K562 (cell line): ENCODE results near the gene MXRA7. TPM values are rescaled to one million over a fixed set of nuclear protein-coding genes. Genes with fewer than 3 reads are reported as not detected.

Experiments
- DLX4 ChIP-seq: fragments of 250-450 bp; sonication (Bioruptor Pico); IDR thresholded peaks from 2 replicates; pipeline ENCODE4 v1.6.1; 2021; ENCODE audit warnings: mild to moderate bottlenecking
- ETS1 ChIP-seq: conservative IDR thresholded peaks from 2 replicates; pipeline ENCODE4 v1.6.1; 2011; ENCODE audit warnings: low read depth, mild to moderate bottlenecking, low read length; ENCODE audit not compliant: control insufficient read depth
- HMGN3 ChIP-seq: IDR thresholded peaks from 2 replicates; pipeline ENCODE4 v1.6.1; 2011; ENCODE audit warnings: borderline replicate concordance, low read depth, mild to moderate bottlenecking, mixed read lengths, low read length; ENCODE audit not compliant: insufficient read length; ENCODE audit errors: extremely low read depth
- HNRNPH1 ChIP-seq: fragments of 200-400 bp; formaldehyde crosslinking; optimal IDR thresholded peaks from 2 replicates; pipeline ENCODE3; 2017; ENCODE audit warnings: low read depth, mild to moderate bottlenecking, low read length, moderate library complexity
- MAZ ChIP-seq, 2 experiments: fragments of 450-650 bp in 1 of 2; sonication (generic) in 1 of 2; formaldehyde crosslinking; IDR thresholded peaks in 1 of 2; conservative IDR thresholded peaks in 1 of 2; 2 replicates each; pipeline versions ENCODE4 v1.4.0 to v1.5.0; 2020; ENCODE audit warnings: mild to moderate bottlenecking in 1 of 2, missing genetic modification reagents in 1 of 2
- MCM3 ChIP-seq: fragments of 450-650 bp; IDR thresholded peaks from 2 replicates; pipeline ENCODE4 v1.6.1; 2016
- NBN ChIP-seq: fragments of 450-650 bp; IDR thresholded peaks from 2 replicates; pipeline ENCODE4 v1.6.1; 2016; ENCODE audit warnings: low read depth, mild to moderate bottlenecking
- RBM22 ChIP-seq: fragments of 200-400 bp; formaldehyde crosslinking; IDR thresholded peaks from 2 replicates; pipeline ENCODE4 v1.6.1; 2018; ENCODE audit warnings: low read length, low read depth; ENCODE audit not compliant: poor library complexity, severe bottlenecking
- SAFB ChIP-seq: fragments of 200-400 bp; formaldehyde crosslinking; IDR thresholded peaks from 2 replicates; pipeline ENCODE4 v1.6.1; 2017; ENCODE audit warnings: low read depth, low read length, borderline replicate concordance
- TARDBP ChIP-seq: fragments of 450-650 bp; IDR thresholded peaks from 2 replicates; pipeline ENCODE4 v1.6.1; 2016
- TFE3 ChIP-seq: fragments of 450-650 bp; formaldehyde crosslinking; IDR thresholded peaks from 2 replicates; pipeline ENCODE4 v1.4.0; 2020; ENCODE audit warnings: mild to moderate bottlenecking, mixed read lengths
- YY1 ChIP-seq, 3 experiments: IDR thresholded peaks; 2 replicates each; pipeline ENCODE4 v1.6.1; 2011; ENCODE audit warnings: low read length in 2 of 3, mild to moderate bottlenecking in 2 of 3, moderate library complexity in 2 of 3, borderline replicate concordance in 1 of 3, control low read depth in 1 of 3, low read depth in 1 of 3; ENCODE audit not compliant: insufficient read depth in 3 of 3, insufficient replicate concordance in 2 of 3, control insufficient read depth in 1 of 3, insufficient read length in 1 of 3; ENCODE audit errors: extremely low read depth in 1 of 3
- ZFP30 ChIP-seq: fragments of 250-450 bp; sonication (Bioruptor Pico); IDR thresholded peaks from 2 replicates; pipeline ENCODE4 v1.8.0; 2022; ENCODE audit warnings: moderate library complexity, mild to moderate bottlenecking, inconsistent platforms, borderline replicate concordance
- ZNF124 ChIP-seq: sonication (generic); formaldehyde crosslinking; IDR thresholded peaks from 2 replicates; pipeline ENCODE4 v1.8.1; 2022; ENCODE audit warnings: missing genetic modification reagents
- polyA plus RNA-seq, 8 experiments: library from polyadenylated mRNA; depleted of rRNA in 4 of 8; stranded (reverse) in 5 of 8; unstranded in 3 of 8; fragments of >200 nt; fragmentation: Nextera tagmentation in 2 of 8; fragmentation: Illumina TruSeq in 1 of 8; extraction: Ambion mirVana in 2 of 8; extraction: Trizol in 1 of 8; gene quantifications; 2 replicates each; pipeline versions ENCODE4 v1.2.1 to v1.2.3, GENCODE V29; 2011 to 2014; ENCODE audit warnings: inconsistent platforms in 1 of 8, missing spikeins in 1 of 8
- total RNA-seq, 7 experiments: library from RNA; depleted of rRNA in 6 of 7; stranded (reverse); fragments of >200 nt in 6 of 7; fragmentation: Illumina TruSeq in 2 of 7; extraction: Trizol in 2 of 7; gene quantifications; 2 replicates each; pipeline versions ENCODE4 v1.2.1 to v1.2.3, GENCODE V29; 2011 to 2021; ENCODE audit warnings: low replicate concordance in 1 of 7
- TF ChIP-seq, protein P1 (sequence below): fragments of 450-650 bp; IDR thresholded peaks from 2 replicates; pipeline ENCODE4 v1.6.1; 2018; ENCODE audit warnings: mild to moderate bottlenecking, low read depth; ENCODE audit not compliant: partially characterized antibody
- TF ChIP-seq, protein P2 (sequence below): fragments of 450-650 bp; formaldehyde crosslinking; IDR thresholded peaks from 2 replicates; pipeline ENCODE4 v1.4.0; 2020; ENCODE audit warnings: mild to moderate bottlenecking, moderate library complexity
- TF ChIP-seq, protein P3 (sequence below): sonication (generic); formaldehyde crosslinking; IDR thresholded peaks from 2 replicates; pipeline ENCODE4 v1.8.0; 2022; ENCODE audit warnings: mild to moderate bottlenecking, missing genetic modification reagents

Gene MXRA7
- total and polyA plus RNA-seq, 9 of the 15 experiments (the other 6 are each of a cell fraction or from before 2014, with no cell fraction given) = 2.6 to 38.4 (median 14.3) TPM

GRCh38 chr17:76697702-76698465 lies 12.9 kb downstream of the MXRA7 start (continued):
- TF ChIP-seq, protein P1, sequence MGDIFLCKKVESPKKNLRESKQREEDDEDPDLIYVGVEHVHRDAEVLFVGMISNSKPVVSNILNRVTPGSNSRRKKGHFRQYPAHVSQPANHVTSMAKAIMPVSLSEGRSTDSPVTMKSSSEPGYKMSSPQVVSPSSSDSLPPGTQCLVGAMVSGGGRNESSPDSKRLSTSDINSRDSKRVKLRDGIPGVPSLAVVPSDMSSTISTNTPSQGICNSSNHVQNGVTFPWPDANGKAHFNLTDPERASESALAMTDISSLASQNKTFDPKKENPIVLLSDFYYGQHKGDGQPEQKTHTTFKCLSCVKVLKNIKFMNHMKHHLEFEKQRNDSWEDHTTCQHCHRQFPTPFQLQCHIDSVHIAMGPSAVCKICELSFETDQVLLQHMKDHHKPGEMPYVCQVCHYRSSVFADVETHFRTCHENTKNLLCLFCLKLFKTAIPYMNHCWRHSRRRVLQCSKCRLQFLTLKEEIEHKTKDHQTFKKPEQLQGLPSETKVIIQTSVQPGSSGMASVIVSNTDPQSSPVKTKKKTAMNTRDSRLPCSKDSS = no peak
- TF ChIP-seq ZFP30 (CRISPR knock-in tag) (no peak), RBM22 (no peak), HMGN3 (no peak), NBN (peak; percentile 95), ZNF124 (CRISPR knock-in tag) (no peak), DLX4 (no peak), MAZ (CRISPR knock-in tag; conservative IDR thresholded peaks at IDR 0.05 in 1 of 2, IDR thresholded peaks at IDR 0.05 in 1 of 2) (peak; percentile 59 to 60; a peak in 3 of 4 replicates), ETS1 (no peak), SAFB (no peak), YY1 (IDR thresholded peaks at IDR 0.05; ENCODE audit: borderline replicate concordance in 1 of 3, control insufficient read depth in 1 of 3, extremely low read depth in 1 of 3, insufficient read depth in 3 of 3, insufficient read length in 1 of 3, insufficient replicate concordance in 2 of 3, low read depth in 1 of 3, low read length in 2 of 3) (peak in 1 of 3 experiments; percentile 57), TARDBP (no peak), HNRNPH1 (no peak), TFE3 (CRISPR knock-in tag) (no peak), MCM3 (no peak)
- TF ChIP-seq, protein P2, sequence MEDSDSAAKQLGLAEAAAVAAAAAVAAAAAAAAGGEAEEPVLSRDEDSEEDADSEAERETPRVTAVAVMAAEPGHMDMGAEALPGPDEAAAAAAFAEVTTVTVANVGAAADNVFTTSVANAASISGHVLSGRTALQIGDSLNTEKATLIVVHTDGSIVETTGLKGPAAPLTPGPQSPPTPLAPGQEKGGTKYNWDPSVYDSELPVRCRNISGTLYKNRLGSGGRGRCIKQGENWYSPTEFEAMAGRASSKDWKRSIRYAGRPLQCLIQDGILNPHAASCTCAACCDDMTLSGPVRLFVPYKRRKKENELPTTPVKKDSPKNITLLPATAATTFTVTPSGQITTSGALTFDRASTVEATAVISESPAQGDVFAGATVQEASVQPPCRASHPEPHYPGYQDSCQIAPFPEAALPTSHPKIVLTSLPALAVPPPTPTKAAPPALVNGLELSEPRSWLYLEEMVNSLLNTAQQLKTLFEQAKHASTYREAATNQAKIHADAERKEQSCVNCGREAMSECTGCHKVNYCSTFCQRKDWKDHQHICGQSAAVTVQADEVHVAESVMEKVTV (CRISPR knock-in tag) = no peak
- TF ChIP-seq, protein P3, sequence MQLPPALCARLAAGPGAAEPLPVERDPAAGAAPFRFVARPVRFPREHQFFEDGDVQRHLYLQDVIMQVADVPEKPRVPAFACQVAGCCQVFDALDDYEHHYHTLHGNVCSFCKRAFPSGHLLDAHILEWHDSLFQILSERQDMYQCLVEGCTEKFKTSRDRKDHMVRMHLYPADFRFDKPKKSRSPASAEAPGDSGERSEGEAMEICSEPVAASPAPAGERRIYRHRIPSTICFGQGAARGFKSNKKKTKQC (CRISPR knock-in tag) = no peak; the same call in 1 of the 2 replicates
